Glutamatergic neuron (in vitro differentiated cells): ENCODE data around the gene CCL5. TPM values are rescaled to one million over a fixed set of nuclear protein-coding genes. Genes with fewer than 3 reads are reported as not detected.

Source experiments
- DNase-seq: peaks from one replicate; pipeline ENCODE4 v3.0.0; 2022
- H3K27ac Mint-ChIP-seq: one replicate; pipeline ENCODE4 v1.8.0; 2020; ENCODE audit warnings: mild to moderate bottlenecking, mixed read lengths, inconsistent platforms; ENCODE audit not compliant: unreplicated experiment
- H3K27me3 Mint-ChIP-seq: one replicate; pipeline ENCODE4 v1.8.0; 2020; ENCODE audit warnings: mild to moderate bottlenecking, moderate library complexity, mixed read lengths, inconsistent platforms; ENCODE audit not compliant: unreplicated experiment
- H3K36me3 Mint-ChIP-seq: one replicate; pipeline ENCODE4 v1.8.0; 2020; ENCODE audit warnings: mild to moderate bottlenecking, mixed read lengths, inconsistent platforms; ENCODE audit not compliant: unreplicated experiment
- H3K4me1 Mint-ChIP-seq: one replicate; pipeline ENCODE4 v1.8.0; 2020; ENCODE audit warnings: mild to moderate bottlenecking, low read depth, mixed read lengths, inconsistent platforms; ENCODE audit not compliant: unreplicated experiment
- H3K4me3 Mint-ChIP-seq: one replicate; pipeline ENCODE4 v1.8.0; 2020; ENCODE audit warnings: mild to moderate bottlenecking, mixed read lengths, inconsistent platforms; ENCODE audit not compliant: unreplicated experiment
- H3K9me3 Mint-ChIP-seq: one replicate; pipeline ENCODE4 v1.8.0; 2020; ENCODE audit warnings: mild to moderate bottlenecking, moderate library complexity, mixed read lengths, inconsistent platforms; ENCODE audit not compliant: unreplicated experiment
- total RNA-seq: library from RNA; stranded (reverse); fragmentation: NEBNext Ultra II Directional; extraction: Animal tissue kit (Norgen Biotek cat#: 25700); gene quantifications from one replicate; pipeline ENCODE4 v1.2.1, GENCODE V29; 2021; ENCODE audit not compliant: unreplicated experiment
- TF ChIP-seq, protein P1 (sequence below): fragments of 200-600 bp; sonication (generic); IDR thresholded peaks from one replicate; pipeline ENCODE4 v1.5.0; 2021; ENCODE audit not compliant: partially characterized antibody, unreplicated experiment

Gene CCL5
- total RNA-seq, 1 donor from 2014 or later = not detected

- peaks cover 5% of the 10 kb centered on the region for H3K27me3 Mint-ChIP-seq
- TF ChIP-seq, protein P1, sequence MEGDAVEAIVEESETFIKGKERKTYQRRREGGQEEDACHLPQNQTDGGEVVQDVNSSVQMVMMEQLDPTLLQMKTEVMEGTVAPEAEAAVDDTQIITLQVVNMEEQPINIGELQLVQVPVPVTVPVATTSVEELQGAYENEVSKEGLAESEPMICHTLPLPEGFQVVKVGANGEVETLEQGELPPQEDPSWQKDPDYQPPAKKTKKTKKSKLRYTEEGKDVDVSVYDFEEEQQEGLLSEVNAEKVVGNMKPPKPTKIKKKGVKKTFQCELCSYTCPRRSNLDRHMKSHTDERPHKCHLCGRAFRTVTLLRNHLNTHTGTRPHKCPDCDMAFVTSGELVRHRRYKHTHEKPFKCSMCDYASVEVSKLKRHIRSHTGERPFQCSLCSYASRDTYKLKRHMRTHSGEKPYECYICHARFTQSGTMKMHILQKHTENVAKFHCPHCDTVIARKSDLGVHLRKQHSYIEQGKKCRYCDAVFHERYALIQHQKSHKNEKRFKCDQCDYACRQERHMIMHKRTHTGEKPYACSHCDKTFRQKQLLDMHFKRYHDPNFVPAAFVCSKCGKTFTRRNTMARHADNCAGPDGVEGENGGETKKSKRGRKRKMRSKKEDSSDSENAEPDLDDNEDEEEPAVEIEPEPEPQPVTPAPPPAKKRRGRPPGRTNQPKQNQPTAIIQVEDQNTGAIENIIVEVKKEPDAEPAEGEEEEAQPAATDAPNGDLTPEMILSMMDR = no peak
- no peak overlapping the region for H3K27ac Mint-ChIP-seq
- H3K36me3 Mint-ChIP-seq = no peaks in the 10 kb centered on the region
- DNase-seq = no peak
- H3K9me3 Mint-ChIP-seq = peaks cover 2% of the 10 kb centered on the region
- peaks cover 6% of the 10 kb centered on the region for H3K4me1 Mint-ChIP-seq
- no peak overlapping the region for H3K4me3 Mint-ChIP-seq
Observed at GRCh38 chr17:35867574-35867973, 12.6 kb downstream of the CCL5 start.

DNA sequence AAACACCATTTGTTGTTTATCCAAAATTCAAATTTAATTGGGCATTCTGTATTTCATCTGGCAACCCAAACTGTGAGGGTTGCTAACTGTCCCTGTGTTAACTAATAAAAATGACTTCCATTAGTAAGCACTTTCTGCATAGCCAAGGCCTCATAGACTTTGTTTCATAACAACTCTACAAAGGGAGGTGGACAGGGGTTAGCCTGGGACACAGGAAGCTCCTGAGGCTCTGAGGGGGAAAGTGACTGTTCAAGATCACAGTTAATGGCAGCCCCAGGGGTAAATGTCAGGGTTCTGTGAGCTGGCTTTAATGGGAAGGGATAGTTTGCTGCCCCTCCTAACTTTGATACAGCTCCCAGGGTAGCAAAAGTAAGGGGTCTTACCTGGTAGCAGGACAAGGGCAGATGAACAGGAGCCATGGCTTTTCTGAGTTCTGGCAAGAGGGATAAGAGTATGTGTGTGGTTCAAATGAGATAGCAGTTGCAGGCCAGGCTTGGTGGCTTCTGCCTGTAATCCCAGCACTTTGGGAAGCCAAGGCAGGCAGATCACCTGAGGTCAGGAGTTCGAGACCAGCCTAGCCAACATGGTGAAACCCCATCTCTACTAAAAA is 13.7 kb downstream of the CCL5 start:
- H3K27me3 Mint-ChIP-seq = peaks cover 2% of the 10 kb centered on the region
- peaks cover 7% of the 10 kb centered on the region for H3K4me1 Mint-ChIP-seq
- H3K9me3 Mint-ChIP-seq = peaks cover 2% of the 10 kb centered on the region
- no peak overlapping the region for H3K4me3 Mint-ChIP-seq
- H3K36me3 Mint-ChIP-seq = no peaks in the 10 kb centered on the region
- no peak for DNase-seq
- no peak overlapping the region for H3K27ac Mint-ChIP-seq
- TF ChIP-seq, protein P1 = no peak

DNA sequence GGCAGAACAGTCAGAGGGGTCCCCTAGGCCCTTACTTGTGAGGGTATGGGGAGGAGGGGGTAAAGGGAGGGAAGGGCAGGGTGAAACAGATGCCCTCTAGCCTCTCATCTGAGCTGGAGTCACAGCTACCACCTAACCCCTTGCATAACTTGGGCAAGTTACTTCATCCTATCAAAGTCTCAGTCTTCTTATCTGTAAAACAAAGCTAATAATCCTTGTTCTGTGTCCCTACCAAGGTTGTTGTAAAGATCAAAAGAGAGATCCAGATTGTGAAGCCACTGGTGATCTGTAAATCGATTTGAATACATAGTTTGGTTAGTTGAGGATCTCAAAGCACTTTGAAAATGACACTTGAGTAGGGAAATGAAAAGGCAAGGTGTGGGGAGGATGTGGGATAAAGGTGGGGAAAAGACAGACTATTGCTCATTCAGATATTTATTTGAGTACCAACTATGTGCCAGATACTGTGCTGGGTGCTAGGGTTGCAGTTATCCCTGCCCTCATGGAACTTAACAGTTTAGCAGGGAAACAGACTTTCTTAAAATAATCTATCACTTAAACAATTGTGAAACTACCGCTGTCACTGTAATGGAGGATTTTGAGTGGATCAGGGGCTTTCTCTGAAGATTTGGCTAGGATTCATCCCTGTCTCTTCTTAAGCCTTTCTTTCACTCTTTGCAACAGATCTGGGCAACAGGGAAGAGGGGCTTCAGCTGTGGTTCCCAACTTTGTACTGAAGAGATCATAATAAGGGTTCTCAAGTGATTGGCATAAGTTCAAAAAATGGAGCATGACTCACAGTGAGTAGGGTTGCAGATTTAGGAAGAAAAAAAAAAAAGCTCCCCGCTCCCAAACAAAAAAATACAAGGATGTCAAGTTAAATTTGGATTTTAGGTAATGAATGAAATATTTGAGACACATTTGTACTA is 14.5 kb downstream of the CCL5 start:
- no peak for DNase-seq
- Mint-ChIP-seq H3K36me3 (no peaks in the 10 kb centered on the region), H3K27ac (no peak overlapping the region), H3K4me3 (no peak overlapping the region), H3K9me3 (peaks cover 2% of the 10 kb centered on the region), H3K27me3 (peaks cover 2% of the 10 kb centered on the region), H3K4me1 (peaks cover 5% of the 10 kb centered on the region)
- TF ChIP-seq, protein P1 = no peak

DNA sequence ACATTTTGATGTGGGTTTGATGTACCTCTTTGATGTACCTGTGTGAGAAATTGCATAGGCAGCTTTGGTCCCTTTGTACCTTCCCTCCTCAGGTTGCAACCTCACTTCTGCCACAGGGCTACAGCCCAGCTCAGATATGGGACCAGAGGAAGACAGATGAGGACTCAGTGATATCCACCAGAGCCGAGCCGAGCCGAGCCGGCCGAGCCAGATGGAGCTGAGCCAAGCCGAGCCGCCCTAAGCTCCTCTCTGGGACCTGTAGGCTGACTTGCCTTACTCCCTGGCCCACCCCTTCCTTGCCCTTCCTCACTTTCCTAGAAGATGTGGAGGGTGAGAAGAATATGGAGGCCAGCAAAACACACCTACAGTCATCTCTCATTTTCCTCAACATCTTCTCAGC is 15.3 kb downstream of the CCL5 start:
- peaks cover 2% of the 10 kb centered on the region for H3K9me3 Mint-ChIP-seq
- no peak overlapping the region for H3K27ac Mint-ChIP-seq
- peaks cover 2% of the 10 kb centered on the region for H3K27me3 Mint-ChIP-seq
- no peaks in the 10 kb centered on the region for H3K36me3 Mint-ChIP-seq
- H3K4me1 Mint-ChIP-seq = peaks cover 5% of the 10 kb centered on the region
- TF ChIP-seq, protein P1 = no peak
- no peak for DNase-seq
- no peak overlapping the region for H3K4me3 Mint-ChIP-seq

DNA sequence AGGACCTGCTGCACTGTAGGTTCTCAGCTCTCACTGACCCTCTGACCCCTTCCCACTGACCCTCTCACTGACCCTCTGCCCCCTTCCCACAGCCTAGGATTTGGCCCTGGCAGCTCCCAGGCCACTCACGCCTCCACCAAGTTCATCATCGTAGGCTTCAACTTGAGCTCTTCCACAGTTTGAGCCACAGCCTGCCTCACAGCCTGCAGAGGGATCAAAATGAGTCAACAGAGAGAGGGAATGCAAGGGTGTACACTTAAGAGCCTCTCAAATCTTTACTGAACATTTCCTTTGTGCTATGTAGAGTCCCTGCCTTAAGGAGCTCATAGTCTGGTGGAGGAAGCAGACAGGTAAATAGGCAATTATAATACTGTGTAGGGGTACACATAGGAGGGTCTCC is 23.6 kb downstream of the CCL5 start:
- Mint-ChIP-seq H3K27me3 (no peaks in the 10 kb centered on the region), H3K4me3 (no peak overlapping the region), H3K4me1 (no peaks in the 10 kb centered on the region), H3K27ac (no peak overlapping the region), H3K36me3 (no peaks in the 10 kb centered on the region), H3K9me3 (peaks cover 4% of the 10 kb centered on the region)
- DNase-seq = no peak
- TF ChIP-seq, protein P1 = no peak
